ENCODE measurements around the gene CYB5D1. TPM values are rescaled to one million over a fixed set of nuclear protein-coding genes. Genes with fewer than 3 reads are reported as not detected.

The CYB5D1 gene
- total RNA-seq, 1 donor from 2014 or later = 21.1 TPM

GRCh38 chr17:7894226-7894625 lies 36.4 kb downstream of the CYB5D1 start:
- H2AFZ ChIP-seq (ENCODE audit: low read depth, low read length) = no peak overlapping the region
- peaks cover 13% of the 10 kb centered on the region for H3K79me2 ChIP-seq (ENCODE audit: insufficient read depth, low read length)
- TF ChIP-seq EZH2 (IDR thresholded peaks at IDR 0.05; ENCODE audit: insufficient read depth, low read length) (no peak), CTCF (IDR thresholded peaks at IDR 0.05; ENCODE audit: insufficient read depth, low read depth, low read length) (no peak)
- no peaks in the 10 kb centered on the region for H3K9me3 ChIP-seq (ENCODE audit: insufficient read depth, low read depth, low read length)
- H3K27me3 Mint-ChIP-seq (ENCODE audit: low read depth, unreplicated experiment) = no peaks in the 10 kb centered on the region
- peaks cover 50% of the 10 kb centered on the region for H3K36me3 ChIP-seq (ENCODE audit: insufficient read depth, low read length)
- H4K20me1 ChIP-seq (ENCODE audit: insufficient read depth, low read length) = peaks cover 30% of the 10 kb centered on the region
- H3K4me2 ChIP-seq (ENCODE audit: low read length) = no peak overlapping the region
- no peak overlapping the region for H3K27ac ChIP-seq (ENCODE audit: low read depth, low read length)
- H3K36me3 Mint-ChIP-seq (ENCODE audit: low read depth, unreplicated experiment) = peaks cover 52% of the 10 kb centered on the region
- H3K4me1 ChIP-seq (ENCODE audit: insufficient read depth, low read length) = peaks cover 6% of the 10 kb centered on the region
- peaks cover 2% of the 10 kb centered on the region for H3K9me3 Mint-ChIP-seq (ENCODE audit: unreplicated experiment)
- FAIRE-seq (no peak), DNase-seq (ENCODE audit: low read depth) (no peak)
- H3K4me1 Mint-ChIP-seq (ENCODE audit: low read depth, unreplicated experiment) = no peaks in the 10 kb centered on the region
- no peak overlapping the region for H3K9ac ChIP-seq (ENCODE audit: low read length)
- no peak overlapping the region for H3K4me3 ChIP-seq (ENCODE audit: insufficient read depth, low read depth, low read length)
- H3K27me3 ChIP-seq (ENCODE audit: insufficient read depth, low read length) = no peaks in the 10 kb centered on the region
- no peak overlapping the region for H3K4me3 Mint-ChIP-seq (ENCODE audit: unreplicated experiment)
- no peak overlapping the region for H3K27ac Mint-ChIP-seq (ENCODE audit: unreplicated experiment)

- H3K4me1 Mint-ChIP-seq (ENCODE audit: low read depth, unreplicated experiment) = no peaks in the 10 kb centered on the region
- peaks cover 54% of the 10 kb centered on the region for H3K36me3 Mint-ChIP-seq (ENCODE audit: low read depth, unreplicated experiment)
- H3K27me3 ChIP-seq (ENCODE audit: insufficient read depth, low read length) = no peaks in the 10 kb centered on the region
- TF ChIP-seq EZH2 (IDR thresholded peaks at IDR 0.05; ENCODE audit: insufficient read depth, low read length) = no peak
- no peak for TF ChIP-seq CTCF (IDR thresholded peaks at IDR 0.05; ENCODE audit: insufficient read depth, low read depth, low read length)
- H3K4me1 ChIP-seq (ENCODE audit: insufficient read depth, low read length) = no peaks in the 10 kb centered on the region
- no peaks in the 10 kb centered on the region for H3K27me3 Mint-ChIP-seq (ENCODE audit: low read depth, unreplicated experiment)
- peaks cover 24% of the 10 kb centered on the region for H4K20me1 ChIP-seq (ENCODE audit: insufficient read depth, low read length)
- H3K36me3 ChIP-seq (ENCODE audit: insufficient read depth, low read length) = peaks cover 56% of the 10 kb centered on the region
- no peak for DNase-seq (ENCODE audit: low read depth)
- no peak overlapping the region for H2AFZ ChIP-seq (ENCODE audit: low read depth, low read length)
- FAIRE-seq = no peak
- H3K4me3 ChIP-seq (ENCODE audit: insufficient read depth, low read depth, low read length) = no peak overlapping the region
- peaks cover 7% of the 10 kb centered on the region for H3K79me2 ChIP-seq (ENCODE audit: insufficient read depth, low read length)
- no peaks in the 10 kb centered on the region for H3K9me3 ChIP-seq (ENCODE audit: insufficient read depth, low read depth, low read length)
- no peak overlapping the region for H3K27ac ChIP-seq (ENCODE audit: low read depth, low read length)
- H3K4me3 Mint-ChIP-seq (ENCODE audit: unreplicated experiment) = no peak overlapping the region
- no peak overlapping the region for H3K4me2 ChIP-seq (ENCODE audit: low read length)
- H3K9me3 Mint-ChIP-seq (ENCODE audit: unreplicated experiment) = peaks cover 2% of the 10 kb centered on the region
- no peak overlapping the region for H3K9ac ChIP-seq (ENCODE audit: low read length)
- no peak overlapping the region for H3K27ac Mint-ChIP-seq (ENCODE audit: unreplicated experiment)
Observed at GRCh38 chr17:7894866-7895265, 37.1 kb downstream of the CYB5D1 start.

- no peak overlapping the region for H3K27ac Mint-ChIP-seq (ENCODE audit: unreplicated experiment)
- Histone ChIP-seq H2AFZ (ENCODE audit: low read depth, low read length) (no peak overlapping the region), H3K9me3 (ENCODE audit: insufficient read depth, low read depth, low read length) (no peaks in the 10 kb centered on the region), H3K4me3 (ENCODE audit: insufficient read depth, low read depth, low read length) (no peak overlapping the region), H3K36me3 (ENCODE audit: insufficient read depth, low read length) (peaks cover 68% of the 10 kb centered on the region), H3K27me3 (ENCODE audit: insufficient read depth, low read length) (no peaks in the 10 kb centered on the region), H3K27ac (ENCODE audit: low read depth, low read length) (no peak overlapping the region), H4K20me1 (ENCODE audit: insufficient read depth, low read length) (peaks cover 13% of the 10 kb centered on the region), H3K4me1 (ENCODE audit: insufficient read depth, low read length) (no peaks in the 10 kb centered on the region), H3K79me2 (ENCODE audit: insufficient read depth, low read length) (no peaks in the 10 kb centered on the region), H3K9ac (ENCODE audit: low read length) (peak overlapping the region; percentile 12), H3K4me2 (ENCODE audit: low read length) (no peak overlapping the region)
- TF ChIP-seq CTCF (IDR thresholded peaks at IDR 0.05; ENCODE audit: insufficient read depth, low read depth, low read length) = no peak
- H3K4me3 Mint-ChIP-seq (ENCODE audit: unreplicated experiment) = peak overlapping the region; percentile 54
- FAIRE-seq = no peak
- no peaks in the 10 kb centered on the region for H3K27me3 Mint-ChIP-seq (ENCODE audit: low read depth, unreplicated experiment)
- peaks cover 4% of the 10 kb centered on the region for H3K9me3 Mint-ChIP-seq (ENCODE audit: unreplicated experiment)
- no peak for DNase-seq (ENCODE audit: low read depth)
- H3K36me3 Mint-ChIP-seq (ENCODE audit: low read depth, unreplicated experiment) = peaks cover 60% of the 10 kb centered on the region
- no peaks in the 10 kb centered on the region for H3K4me1 Mint-ChIP-seq (ENCODE audit: low read depth, unreplicated experiment)
Observed at GRCh38 chr17:7897090-7897489, 39.3 kb downstream of the CYB5D1 start.

All from astrocyte (in vitro differentiated cells and primary cell).